SK-N-MC (cell line): ENCODE measurements around the gene DGCR2.
"Not testable (repeated sequence)": the region's sequence is repeated elsewhere in the genome, so short reads cannot be mapped to it uniquely, and the experiment has no call there.

Source experiments
- EZH2 ChIP-seq: fragments of 200-600 bp; sonication (generic); IDR thresholded peaks from one replicate; pipeline ENCODE4 v1.6.1; 2017; ENCODE audit warnings: antibody characterized with exemption
- POLR2AphosphoS5 ChIP-seq: IDR thresholded peaks from 2 replicates; pipeline ENCODE4 v1.6.1; 2012; ENCODE audit warnings: mild to moderate bottlenecking, low read depth, low read length, borderline replicate concordance

- not testable (repeated sequence) for TF ChIP-seq POLR2AphosphoS5, EZH2
These were observed 89.2 kb downstream of the DGCR2 start for GRCh38 chr22:19032898-19033567.
